Measurements from ENCODE around the gene EBF3.

GRCh38 chr10:129890170-129890569 is 73.9 kb downstream of the EBF3 start:
- TF ChIP-seq CTCF (IDR thresholded peaks at IDR 0.05) (no peak), POLR2A (IDR thresholded peaks at IDR 0.05) (no peak)
